GM23338 (cell line): Measurements from ENCODE around the gene GRM8. TPM values are rescaled to one million over a fixed set of nuclear protein-coding genes. Genes with fewer than 3 reads are reported as not detected.

ENCODE experiments used
- ATAC-seq: fragments of 200-7000 bp; cut with Tn5 transposase; 3 replicates; pipeline ENCODE4 v1.9.1; 2020
- DNase-seq: peaks from one replicate; pipeline ENCODE4 v3.0.0-alpha.2; 2015; ENCODE audit warnings: low spot score
- H2AFZ ChIP-seq: fragments of 200-600 bp; sonication (generic); 2 replicates; pipeline ENCODE4 v1.8.0; 2016; ENCODE audit warnings: antibody characterized with exemption, mild to moderate bottlenecking, moderate library complexity
- H3F3A ChIP-seq: fragments of 200-600 bp; sonication (generic); replicated peaks from 2 replicates; pipeline ENCODE4 v1.8.0; 2017; ENCODE audit warnings: antibody characterized with exemption, mixed run types, low read depth
- H3K27ac ChIP-seq: fragments of 200-600 bp; sonication (generic); 2 replicates; pipeline ENCODE4 v1.6.1; 2016; ENCODE audit warnings: low read depth
- H3K27me3 ChIP-seq: fragments of 200-600 bp; sonication (generic); 2 replicates; pipeline ENCODE4 v1.8.0; 2016; ENCODE audit warnings: mild to moderate bottlenecking, mixed run types, moderate library complexity; ENCODE audit not compliant: insufficient read depth
- H3K36me3 ChIP-seq: fragments of 200-600 bp; sonication (generic); 2 replicates; pipeline ENCODE4 v1.8.0; 2016; ENCODE audit warnings: mild to moderate bottlenecking; ENCODE audit not compliant: insufficient read depth
- H3K4me1 ChIP-seq: fragments of 200-600 bp; sonication (generic); 2 replicates; pipeline ENCODE4 v1.8.0; 2016; ENCODE audit warnings: mild to moderate bottlenecking, moderate library complexity; ENCODE audit not compliant: insufficient read depth
- H3K4me2 ChIP-seq: fragments of 200-600 bp; sonication (generic); 2 replicates; pipeline ENCODE4 v1.7.1; 2017; ENCODE audit warnings: mixed run types
- H3K4me3 ChIP-seq: fragments of 200-600 bp; sonication (generic); 2 replicates; pipeline ENCODE4 v1.6.1; 2016; ENCODE audit warnings: mixed run types
- H3K79me2 ChIP-seq: fragments of 200-600 bp; sonication (generic); replicated peaks from 2 replicates; pipeline ENCODE4 v1.8.0; 2017; ENCODE audit warnings: mild to moderate bottlenecking; ENCODE audit not compliant: insufficient read depth
- H3K9me2 ChIP-seq: fragments of 200-600 bp; sonication (generic); 2 replicates; pipeline ENCODE4 v1.8.0; 2017; ENCODE audit not compliant: insufficient read depth
- H4K20me1 ChIP-seq: fragments of 200-600 bp; sonication (generic); replicated peaks from 2 replicates; pipeline ENCODE4 v1.8.0; 2017; ENCODE audit warnings: mild to moderate bottlenecking; ENCODE audit not compliant: insufficient read depth
- H3K27ac Mint-ChIP-seq: 2 replicates; pipeline ENCODE4 v1.8.0; 2020; ENCODE audit warnings: inconsistent platforms, mild to moderate bottlenecking, moderate library complexity, mixed read lengths
- H3K27me3 Mint-ChIP-seq: 3 replicates; pipeline ENCODE4 v1.8.0; 2022; ENCODE audit warnings: low read depth, mild to moderate bottlenecking, moderate library complexity, mixed read lengths, inconsistent platforms; ENCODE audit not compliant: insufficient read depth, poor library complexity
- H3K36me3 Mint-ChIP-seq: 3 replicates; pipeline ENCODE4 v1.8.0; 2021; ENCODE audit warnings: low read depth, mild to moderate bottlenecking, inconsistent platforms, moderate library complexity, mixed read lengths
- H3K4me1 Mint-ChIP-seq: 3 replicates; pipeline ENCODE4 v1.8.0; 2020; ENCODE audit warnings: mild to moderate bottlenecking, inconsistent platforms, mixed read lengths
- H3K4me3 Mint-ChIP-seq: 3 replicates; pipeline ENCODE4 v1.8.0; 2021; ENCODE audit warnings: moderate library complexity, mild to moderate bottlenecking, inconsistent platforms, mixed read lengths
- H3K9me3 Mint-ChIP-seq: 3 replicates; pipeline ENCODE4 v1.8.0; 2020; ENCODE audit warnings: moderate library complexity, mild to moderate bottlenecking, inconsistent platforms, mixed read lengths
- CREB1 ChIP-seq: fragments of 250-450 bp; sonication (Bioruptor Pico); IDR thresholded peaks from 2 replicates; pipeline ENCODE4 v1.5.0; 2020; ENCODE audit warnings: low read depth, mild to moderate bottlenecking, moderate library complexity
- EZH2 ChIP-seq: fragments of 200-600 bp; sonication (generic); IDR thresholded peaks from one replicate; pipeline ENCODE4 v1.8.0; 2017; ENCODE audit warnings: antibody characterized with exemption, mild to moderate bottlenecking, low read depth; ENCODE audit not compliant: unreplicated experiment
- EZH2phosphoT487 ChIP-seq: fragments of 200-600 bp; sonication (generic); IDR thresholded peaks from one replicate; pipeline ENCODE4 v1.8.1; 2018; ENCODE audit warnings: antibody characterized with exemption; ENCODE audit not compliant: unreplicated experiment
- JUNB ChIP-seq: IDR thresholded peaks from one replicate; pipeline ENCODE4 v1.6.1; 2016; ENCODE audit warnings: antibody characterized with exemption; ENCODE audit not compliant: unreplicated experiment
- NANOG ChIP-seq: IDR thresholded peaks from 2 replicates; pipeline ENCODE4 v1.6.1; 2016; ENCODE audit warnings: antibody characterized with exemption, borderline replicate concordance
- POLR2AphosphoS5 ChIP-seq: IDR thresholded peaks from 2 replicates; pipeline ENCODE4 v1.6.1; 2016; ENCODE audit warnings: antibody characterized with exemption, low read depth
- ZNF114 ChIP-seq: fragments of 250-450 bp; sonication (Bioruptor Pico); IDR thresholded peaks from 2 replicates; pipeline ENCODE4 v1.5.0; 2020; ENCODE audit warnings: mild to moderate bottlenecking, moderate library complexity
- ZNF331 ChIP-seq: fragments of 250-450 bp; sonication (Bioruptor Pico); IDR thresholded peaks from 2 replicates; pipeline ENCODE4 v1.5.0; 2020; ENCODE audit warnings: low read depth, mild to moderate bottlenecking, moderate library complexity
- polyA plus RNA-seq: library from polyadenylated mRNA; unstranded; fragments of >200 nt; fragmentation: Nextera tagmentation; extraction: Ambion mirVana; gene quantifications from 2 replicates; pipeline ENCODE4 v1.2.1, GENCODE V29; 2016
- total RNA-seq: library from RNA; depleted of rRNA; stranded (reverse); fragments of >200 nt; shearing (Covaris generic); gene quantifications from 2 replicates; pipeline ENCODE4 v1.2.3, GENCODE V29; 2014
- TF ChIP-seq, protein P1 (sequence below), 2 experiments: fragments of 200-600 bp in 1 of 2; sonication (generic) in 1 of 2; conservative IDR thresholded peaks; 2 replicates each; pipeline versions ENCODE4 v1.5.1 to v1.6.1; 2016 to 2017; ENCODE audit warnings: antibody characterized with exemption in 2 of 2, low read depth in 2 of 2, mild to moderate bottlenecking in 2 of 2, moderate library complexity in 1 of 2
- TF ChIP-seq, protein P2 (sequence below): IDR thresholded peaks from 2 replicates; pipeline ENCODE4 v1.6.1; 2016; ENCODE audit warnings: antibody characterized with exemption
- TF ChIP-seq, protein P3 (sequence below): IDR thresholded peaks from one replicate; pipeline ENCODE4 v1.6.1; 2018; ENCODE audit warnings: antibody characterized with exemption; ENCODE audit not compliant: unreplicated experiment
- TF ChIP-seq, protein P4 (sequence below): fragments of 250-450 bp; sonication (Bioruptor Pico); IDR thresholded peaks from 2 replicates; pipeline ENCODE4 v1.5.0; 2020; ENCODE audit warnings: mild to moderate bottlenecking, moderate library complexity

The GRM8 gene
- total and polyA plus RNA-seq, 2 experiments from 2014 or later, result 1.9 to 6.6 TPM

DNA sequence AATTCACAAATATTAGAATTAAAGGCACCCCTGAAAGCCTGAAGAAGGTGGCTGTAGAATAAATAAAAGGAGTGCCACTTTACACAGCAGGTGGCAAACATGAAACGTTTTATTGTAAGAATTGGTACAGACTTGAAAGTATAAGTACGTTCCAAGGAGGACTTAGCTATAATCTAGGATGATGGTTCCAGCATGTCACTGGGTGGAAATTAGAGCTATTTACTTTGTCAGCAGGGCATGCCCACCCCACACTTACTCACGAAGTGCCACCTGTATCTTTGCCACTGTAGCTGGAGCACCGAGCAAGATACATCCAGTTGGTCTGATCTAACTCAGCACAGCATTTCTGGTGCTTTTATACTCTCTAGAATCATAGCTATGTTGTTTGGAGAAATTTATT, 97.8 kb downstream of the GRM8 start (continued):
- TF ChIP-seq, protein P1, sequence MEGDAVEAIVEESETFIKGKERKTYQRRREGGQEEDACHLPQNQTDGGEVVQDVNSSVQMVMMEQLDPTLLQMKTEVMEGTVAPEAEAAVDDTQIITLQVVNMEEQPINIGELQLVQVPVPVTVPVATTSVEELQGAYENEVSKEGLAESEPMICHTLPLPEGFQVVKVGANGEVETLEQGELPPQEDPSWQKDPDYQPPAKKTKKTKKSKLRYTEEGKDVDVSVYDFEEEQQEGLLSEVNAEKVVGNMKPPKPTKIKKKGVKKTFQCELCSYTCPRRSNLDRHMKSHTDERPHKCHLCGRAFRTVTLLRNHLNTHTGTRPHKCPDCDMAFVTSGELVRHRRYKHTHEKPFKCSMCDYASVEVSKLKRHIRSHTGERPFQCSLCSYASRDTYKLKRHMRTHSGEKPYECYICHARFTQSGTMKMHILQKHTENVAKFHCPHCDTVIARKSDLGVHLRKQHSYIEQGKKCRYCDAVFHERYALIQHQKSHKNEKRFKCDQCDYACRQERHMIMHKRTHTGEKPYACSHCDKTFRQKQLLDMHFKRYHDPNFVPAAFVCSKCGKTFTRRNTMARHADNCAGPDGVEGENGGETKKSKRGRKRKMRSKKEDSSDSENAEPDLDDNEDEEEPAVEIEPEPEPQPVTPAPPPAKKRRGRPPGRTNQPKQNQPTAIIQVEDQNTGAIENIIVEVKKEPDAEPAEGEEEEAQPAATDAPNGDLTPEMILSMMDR (conservative IDR thresholded peaks at IDR 0.05; ENCODE audit: low read depth in 2 of 2), result no peak
- TF ChIP-seq POLR2AphosphoS5 (no peak), EZH2phosphoT487 (no peak), CREB1 (CRISPR knock-in tag) (no peak), EZH2 (no peak), NANOG (no peak), ZNF114 (CRISPR knock-in tag) (no peak)
- TF ChIP-seq, protein P2, sequence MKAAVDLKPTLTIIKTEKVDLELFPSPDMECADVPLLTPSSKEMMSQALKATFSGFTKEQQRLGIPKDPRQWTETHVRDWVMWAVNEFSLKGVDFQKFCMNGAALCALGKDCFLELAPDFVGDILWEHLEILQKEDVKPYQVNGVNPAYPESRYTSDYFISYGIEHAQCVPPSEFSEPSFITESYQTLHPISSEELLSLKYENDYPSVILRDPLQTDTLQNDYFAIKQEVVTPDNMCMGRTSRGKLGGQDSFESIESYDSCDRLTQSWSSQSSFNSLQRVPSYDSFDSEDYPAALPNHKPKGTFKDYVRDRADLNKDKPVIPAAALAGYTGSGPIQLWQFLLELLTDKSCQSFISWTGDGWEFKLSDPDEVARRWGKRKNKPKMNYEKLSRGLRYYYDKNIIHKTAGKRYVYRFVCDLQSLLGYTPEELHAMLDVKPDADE, result no peak
- TF ChIP-seq, protein P3, sequence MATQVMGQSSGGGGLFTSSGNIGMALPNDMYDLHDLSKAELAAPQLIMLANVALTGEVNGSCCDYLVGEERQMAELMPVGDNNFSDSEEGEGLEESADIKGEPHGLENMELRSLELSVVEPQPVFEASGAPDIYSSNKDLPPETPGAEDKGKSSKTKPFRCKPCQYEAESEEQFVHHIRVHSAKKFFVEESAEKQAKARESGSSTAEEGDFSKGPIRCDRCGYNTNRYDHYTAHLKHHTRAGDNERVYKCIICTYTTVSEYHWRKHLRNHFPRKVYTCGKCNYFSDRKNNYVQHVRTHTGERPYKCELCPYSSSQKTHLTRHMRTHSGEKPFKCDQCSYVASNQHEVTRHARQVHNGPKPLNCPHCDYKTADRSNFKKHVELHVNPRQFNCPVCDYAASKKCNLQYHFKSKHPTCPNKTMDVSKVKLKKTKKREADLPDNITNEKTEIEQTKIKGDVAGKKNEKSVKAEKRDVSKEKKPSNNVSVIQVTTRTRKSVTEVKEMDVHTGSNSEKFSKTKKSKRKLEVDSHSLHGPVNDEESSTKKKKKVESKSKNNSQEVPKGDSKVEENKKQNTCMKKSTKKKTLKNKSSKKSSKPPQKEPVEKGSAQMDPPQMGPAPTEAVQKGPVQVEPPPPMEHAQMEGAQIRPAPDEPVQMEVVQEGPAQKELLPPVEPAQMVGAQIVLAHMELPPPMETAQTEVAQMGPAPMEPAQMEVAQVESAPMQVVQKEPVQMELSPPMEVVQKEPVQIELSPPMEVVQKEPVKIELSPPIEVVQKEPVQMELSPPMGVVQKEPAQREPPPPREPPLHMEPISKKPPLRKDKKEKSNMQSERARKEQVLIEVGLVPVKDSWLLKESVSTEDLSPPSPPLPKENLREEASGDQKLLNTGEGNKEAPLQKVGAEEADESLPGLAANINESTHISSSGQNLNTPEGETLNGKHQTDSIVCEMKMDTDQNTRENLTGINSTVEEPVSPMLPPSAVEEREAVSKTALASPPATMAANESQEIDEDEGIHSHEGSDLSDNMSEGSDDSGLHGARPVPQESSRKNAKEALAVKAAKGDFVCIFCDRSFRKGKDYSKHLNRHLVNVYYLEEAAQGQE, result no peak

DNA sequence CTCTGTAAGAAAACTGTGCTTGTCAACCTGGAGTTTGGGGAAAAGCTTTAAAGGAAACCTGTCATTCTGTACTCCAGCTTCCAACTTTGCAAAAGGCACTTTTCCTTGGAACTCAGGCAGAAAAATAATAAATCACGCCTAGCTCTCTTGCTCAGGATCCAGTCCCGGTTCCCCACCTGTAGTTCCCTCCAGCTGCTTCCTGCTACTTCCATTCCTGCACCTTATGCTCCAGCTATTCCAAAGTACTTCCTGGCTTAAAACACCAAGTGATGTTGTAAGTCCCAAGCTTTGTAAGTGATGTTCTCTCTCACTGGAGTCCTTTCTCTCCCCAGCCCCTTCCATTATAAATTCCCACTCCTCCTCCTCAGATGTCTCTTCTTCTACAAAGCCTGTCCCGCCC, 98.6 kb downstream of the GRM8 start:
- Histone ChIP-seq H4K20me1 (no peaks in the 10 kb centered on the region), H2AFZ (no peak overlapping the region), H3K79me2 (no peaks in the 10 kb centered on the region), H3K36me3 (no peaks in the 10 kb centered on the region), H3K27ac (no peak overlapping the region), H3K4me1 (no peaks in the 10 kb centered on the region), H3F3A (no peaks in the 10 kb centered on the region), H3K4me3 (no peak overlapping the region), H3K4me2 (no peak overlapping the region), H3K27me3 (no peaks in the 10 kb centered on the region), H3K9me2 (peaks cover 8% of the 10 kb centered on the region)
- no peak; the same call in 2 of the 3 replicates for ATAC-seq
- peaks cover 5% of the 10 kb centered on the region for H3K4me1 Mint-ChIP-seq
- peak; percentile 25 for DNase-seq
- no peak overlapping the region for H3K27ac Mint-ChIP-seq
- H3K9me3 Mint-ChIP-seq, result no peaks in the 10 kb centered on the region
- H3K36me3 Mint-ChIP-seq, result no peaks in the 10 kb centered on the region
- H3K27me3 Mint-ChIP-seq, result no peaks in the 10 kb centered on the region
- H3K4me3 Mint-ChIP-seq, result no peak overlapping the region
- TF ChIP-seq, protein P4, sequence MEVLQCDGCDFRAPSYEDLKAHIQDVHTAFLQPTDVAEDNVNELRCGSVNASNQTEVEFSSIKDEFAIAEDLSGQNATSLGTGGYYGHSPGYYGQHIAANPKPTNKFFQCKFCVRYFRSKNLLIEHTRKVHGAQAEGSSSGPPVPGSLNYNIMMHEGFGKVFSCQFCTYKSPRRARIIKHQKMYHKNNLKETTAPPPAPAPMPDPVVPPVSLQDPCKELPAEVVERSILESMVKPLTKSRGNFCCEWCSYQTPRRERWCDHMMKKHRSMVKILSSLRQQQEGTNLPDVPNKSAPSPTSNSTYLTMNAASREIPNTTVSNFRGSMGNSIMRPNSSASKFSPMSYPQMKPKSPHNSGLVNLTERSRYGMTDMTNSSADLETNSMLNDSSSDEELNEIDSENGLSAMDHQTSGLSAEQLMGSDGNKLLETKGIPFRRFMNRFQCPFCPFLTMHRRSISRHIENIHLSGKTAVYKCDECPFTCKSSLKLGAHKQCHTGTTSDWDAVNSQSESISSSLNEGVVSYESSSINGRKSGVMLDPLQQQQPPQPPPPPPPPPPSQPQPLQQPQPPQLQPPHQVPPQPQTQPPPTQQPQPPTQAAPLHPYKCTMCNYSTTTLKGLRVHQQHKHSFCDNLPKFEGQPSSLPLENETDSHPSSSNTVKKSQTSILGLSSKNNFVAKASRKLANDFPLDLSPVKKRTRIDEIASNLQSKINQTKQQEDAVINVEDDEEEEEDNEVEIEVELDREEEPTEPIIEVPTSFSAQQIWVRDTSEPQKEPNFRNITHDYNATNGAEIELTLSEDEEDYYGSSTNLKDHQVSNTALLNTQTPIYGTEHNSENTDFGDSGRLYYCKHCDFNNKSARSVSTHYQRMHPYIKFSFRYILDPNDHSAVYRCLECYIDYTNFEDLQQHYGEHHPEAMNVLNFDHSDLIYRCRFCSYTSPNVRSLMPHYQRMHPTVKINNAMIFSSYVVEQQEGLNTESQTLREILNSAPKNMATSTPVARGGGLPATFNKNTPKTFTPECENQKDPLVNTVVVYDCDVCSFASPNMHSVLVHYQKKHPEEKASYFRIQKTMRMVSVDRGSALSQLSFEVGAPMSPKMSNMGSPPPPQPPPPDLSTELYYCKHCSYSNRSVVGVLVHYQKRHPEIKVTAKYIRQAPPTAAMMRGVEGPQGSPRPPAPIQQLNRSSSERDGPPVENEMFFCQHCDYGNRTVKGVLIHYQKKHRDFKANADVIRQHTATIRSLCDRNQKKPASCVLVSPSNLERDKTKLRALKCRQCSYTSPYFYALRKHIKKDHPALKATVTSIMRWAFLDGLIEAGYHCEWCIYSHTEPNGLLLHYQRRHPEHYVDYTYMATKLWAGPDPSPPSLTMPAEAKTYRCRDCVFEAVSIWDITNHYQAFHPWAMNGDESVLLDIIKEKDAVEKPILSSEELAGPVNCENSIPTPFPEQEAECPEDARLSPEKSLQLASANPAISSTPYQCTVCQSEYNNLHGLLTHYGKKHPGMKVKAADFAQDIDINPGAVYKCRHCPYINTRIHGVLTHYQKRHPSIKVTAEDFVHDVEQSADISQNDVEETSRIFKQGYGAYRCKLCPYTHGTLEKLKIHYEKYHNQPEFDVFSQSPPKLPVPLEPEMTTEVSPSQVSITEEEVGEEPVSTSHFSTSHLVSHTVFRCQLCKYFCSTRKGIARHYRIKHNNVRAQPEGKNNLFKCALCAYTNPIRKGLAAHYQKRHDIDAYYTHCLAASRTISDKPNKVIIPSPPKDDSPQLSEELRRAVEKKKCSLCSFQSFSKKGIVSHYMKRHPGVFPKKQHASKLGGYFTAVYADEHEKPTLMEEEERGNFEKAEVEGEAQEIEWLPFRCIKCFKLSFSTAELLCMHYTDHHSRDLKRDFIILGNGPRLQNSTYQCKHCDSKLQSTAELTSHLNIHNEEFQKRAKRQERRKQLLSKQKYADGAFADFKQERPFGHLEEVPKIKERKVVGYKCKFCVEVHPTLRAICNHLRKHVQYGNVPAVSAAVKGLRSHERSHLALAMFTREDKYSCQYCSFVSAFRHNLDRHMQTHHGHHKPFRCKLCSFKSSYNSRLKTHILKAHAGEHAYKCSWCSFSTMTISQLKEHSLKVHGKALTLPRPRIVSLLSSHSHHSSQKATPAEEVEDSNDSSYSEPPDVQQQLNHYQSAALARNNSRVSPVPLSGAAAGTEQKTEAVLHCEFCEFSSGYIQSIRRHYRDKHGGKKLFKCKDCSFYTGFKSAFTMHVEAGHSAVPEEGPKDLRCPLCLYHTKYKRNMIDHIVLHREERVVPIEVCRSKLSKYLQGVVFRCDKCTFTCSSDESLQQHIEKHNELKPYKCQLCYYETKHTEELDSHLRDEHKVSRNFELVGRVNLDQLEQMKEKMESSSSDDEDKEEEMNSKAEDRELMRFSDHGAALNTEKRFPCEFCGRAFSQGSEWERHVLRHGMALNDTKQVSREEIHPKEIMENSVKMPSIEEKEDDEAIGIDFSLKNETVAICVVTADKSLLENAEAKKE, result no peak
- TF ChIP-seq ZNF331 (CRISPR knock-in tag) (no peak), CREB1 (CRISPR knock-in tag) (no peak), EZH2 (no peak), JUNB (no peak), EZH2phosphoT487 (no peak), POLR2AphosphoS5 (no peak)
